IPS DF 6.9 (cell line): ENCODE results near the gene OIT3.

Source experiments
- DNase-seq: peaks from one replicate; pipeline ENCODE4 v3.0.0-alpha.2; 2013; ENCODE audit warnings: low read depth, low spot score
- H3K27ac ChIP-seq: one replicate; pipeline ENCODE4 v1.5.1; 2013; ENCODE audit warnings: low read length, control low read depth
- H3K27me3 ChIP-seq: 2 replicates; pipeline ENCODE4 v1.6.1; 2013; ENCODE audit warnings: mild to moderate bottlenecking, low read length; ENCODE audit not compliant: control insufficient read depth, insufficient read depth
- H3K36me3 ChIP-seq: 2 replicates; pipeline ENCODE4 v1.6.1; 2013; ENCODE audit warnings: low read length; ENCODE audit not compliant: control insufficient read depth, insufficient read depth
- H3K4me1 ChIP-seq: 2 replicates; pipeline ENCODE4 v1.6.1; 2013; ENCODE audit warnings: low read length; ENCODE audit not compliant: control insufficient read depth, insufficient read depth
- H3K4me3 ChIP-seq: 2 replicates; pipeline ENCODE4 v1.5.1; 2013; ENCODE audit warnings: mild to moderate bottlenecking, low read length
- H3K9me3 ChIP-seq: 2 replicates; pipeline ENCODE4 v1.6.1; 2013; ENCODE audit warnings: low read length, inconsistent platforms; ENCODE audit not compliant: control insufficient read depth, insufficient read depth
- WGBS: extraction: QIAGEN DNeasy Blood & Tissue Kit; methylation state at CpG from one replicate; pipeline ENCODE4 v1.1.7; 2013; ENCODE audit warnings: mixed read lengths, missing lambda C conversion rate; ENCODE audit not compliant: insufficient read length, insufficient coverage; 5-methylcytosine and 5-hydroxymethylcytosine counted together

Gene OIT3

GRCh38 chr10:72893136-72893798, at the start of gene OIT3:
Gene OIT3, plus strand, starts transcription at chr10:72893739. Its CDS starts 60 bp downstream, at chr10:72893799.
- no peaks in the 10 kb centered on the region for H3K27me3 ChIP-seq
- no peak for DNase-seq
- whole genome bisulfite sequencing, result no CpG with 5 or more reads among the region's 4 CpGs
- H3K27ac ChIP-seq, result no peak within 1 kb of the TSS
- H3K36me3 ChIP-seq, result peaks cover 2% of the 10 kb centered on the region; the same call in 1 of the 2 replicates
- H3K9me3 ChIP-seq, result no peaks in the 10 kb centered on the region
- H3K4me1 ChIP-seq, result no peaks in the 10 kb centered on the region
- no peak within 1 kb of the TSS for H3K4me3 ChIP-seq

DNA sequence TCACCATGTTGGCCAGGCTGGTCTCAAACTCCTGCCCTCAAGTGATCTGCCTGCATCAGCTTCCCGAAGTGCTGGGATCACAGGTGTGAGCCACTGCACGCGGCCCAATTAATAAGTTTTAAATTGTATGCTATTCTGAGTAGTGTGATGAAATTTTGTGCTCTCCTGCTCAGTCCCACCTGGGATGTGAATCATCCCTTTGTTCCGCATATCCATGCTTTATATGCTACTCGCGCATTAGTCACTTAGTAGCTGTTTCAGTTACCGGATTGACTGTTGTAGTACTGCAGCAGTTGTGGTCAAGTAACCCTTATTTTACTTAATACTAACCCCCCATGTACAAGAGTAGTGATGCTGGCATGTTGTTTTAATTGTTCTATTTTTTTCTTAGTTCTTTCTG, 47.3 kb upstream of the OIT3 start:
- DNase-seq, result no peak
- Histone ChIP-seq H3K36me3 (no peaks in the 10 kb centered on the region), H3K4me3 (no peak overlapping the region), H3K4me1 (no peaks in the 10 kb centered on the region), H3K27ac (no peak overlapping the region), H3K9me3 (no peaks in the 10 kb centered on the region), H3K27me3 (no peaks in the 10 kb centered on the region)
- WGBS, result no CpG with 5 or more reads among the region's 7 CpGs

DNA sequence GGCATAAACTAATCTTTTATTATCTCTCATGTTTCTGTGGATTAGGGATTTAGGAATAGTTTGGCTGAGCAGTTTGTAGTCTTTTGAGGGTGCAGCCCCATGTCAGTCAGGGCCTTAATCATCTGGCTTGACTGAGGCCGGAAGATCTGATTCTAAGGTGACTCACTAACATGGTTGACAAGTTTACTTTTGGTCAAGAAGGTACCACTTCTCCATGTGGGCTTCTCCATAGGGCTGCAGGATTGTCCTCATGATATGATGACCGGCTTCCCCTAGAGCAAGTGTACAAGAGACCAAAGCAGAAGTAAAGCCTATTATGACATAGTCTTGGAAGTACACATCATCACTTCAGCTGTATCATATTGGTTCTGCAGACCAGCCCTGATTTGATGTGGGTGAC, 45.9 kb upstream of the OIT3 start:
- H3K9me3 ChIP-seq, result no peaks in the 10 kb centered on the region
- WGBS, result no CpG with 5 or more reads among the region's 2 CpGs
- H3K4me3 ChIP-seq, result no peak overlapping the region
- no peaks in the 10 kb centered on the region for H3K4me1 ChIP-seq
- no peaks in the 10 kb centered on the region for H3K36me3 ChIP-seq
- DNase-seq, result no peak
- no peak overlapping the region for H3K27ac ChIP-seq
- no peaks in the 10 kb centered on the region for H3K27me3 ChIP-seq

DNA sequence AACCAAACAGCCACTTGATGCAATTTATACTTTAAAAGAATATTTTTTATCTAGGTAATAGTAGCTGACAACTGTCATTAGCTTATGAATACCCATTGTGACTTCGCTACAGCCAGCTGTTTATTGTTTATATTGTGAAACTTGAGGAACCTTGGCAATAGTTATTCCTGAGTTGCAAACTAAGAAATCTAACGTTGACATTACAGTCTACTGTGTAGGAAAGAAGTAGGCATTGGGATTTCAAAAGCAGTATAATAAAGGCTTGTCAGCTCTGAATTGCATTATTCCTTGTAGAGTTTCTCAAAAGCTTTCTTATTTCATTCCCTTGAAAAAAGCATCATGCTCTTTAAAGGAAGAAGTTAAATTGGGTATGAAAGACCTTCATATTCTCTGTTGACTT, 42.7 kb upstream of the OIT3 start:
- Histone ChIP-seq H3K27me3 (no peaks in the 10 kb centered on the region), H3K36me3 (no peaks in the 10 kb centered on the region), H3K9me3 (no peaks in the 10 kb centered on the region), H3K27ac (no peak overlapping the region), H3K4me3 (no peak overlapping the region), H3K4me1 (no peaks in the 10 kb centered on the region)
- no CpG with 5 or more reads among the region's 2 CpGs for WGBS
- DNase-seq, result no peak

- no peaks in the 10 kb centered on the region for H3K9me3 ChIP-seq
- H3K36me3 ChIP-seq, result no peaks in the 10 kb centered on the region
- DNase-seq, result no peak
- H3K27ac ChIP-seq, result no peak overlapping the region
- H3K4me3 ChIP-seq, result no peak overlapping the region
- no peaks in the 10 kb centered on the region for H3K4me1 ChIP-seq
- no CpG with 5 or more reads among the region's 1 CpG for WGBS
- no peaks in the 10 kb centered on the region for H3K27me3 ChIP-seq
Observed at GRCh38 chr10:72851509-72851908, 42.0 kb upstream of the OIT3 start.

- WGBS, result no CpG with 5 or more reads among the region's 2 CpGs
- DNase-seq, result no peak
- Histone ChIP-seq H3K4me3 (no peak overlapping the region), H3K4me1 (no peaks in the 10 kb centered on the region), H3K27ac (no peak overlapping the region), H3K36me3 (no peaks in the 10 kb centered on the region), H3K9me3 (no peaks in the 10 kb centered on the region), H3K27me3 (no peaks in the 10 kb centered on the region)
Observed at GRCh38 chr10:72852508-72852907, 41.0 kb upstream of the OIT3 start.

- no peaks in the 10 kb centered on the region for H3K36me3 ChIP-seq
- no peaks in the 10 kb centered on the region for H3K4me1 ChIP-seq
- DNase-seq, result no peak
- H3K9me3 ChIP-seq, result no peaks in the 10 kb centered on the region
- no peak overlapping the region for H3K4me3 ChIP-seq
- H3K27me3 ChIP-seq, result no peaks in the 10 kb centered on the region
- H3K27ac ChIP-seq, result no peak overlapping the region
Observed at GRCh38 chr10:72855129-72855528, 38.4 kb upstream of the OIT3 start.

- no CpG with 5 or more reads among the region's 2 CpGs for WGBS
- no peaks in the 10 kb centered on the region for H3K27me3 ChIP-seq
- H3K4me1 ChIP-seq, result no peaks in the 10 kb centered on the region
- H3K9me3 ChIP-seq, result no peaks in the 10 kb centered on the region
- DNase-seq, result no peak
- H3K4me3 ChIP-seq, result no peak overlapping the region
- H3K36me3 ChIP-seq, result no peaks in the 10 kb centered on the region
- no peak overlapping the region for H3K27ac ChIP-seq
Observed at GRCh38 chr10:72855790-72856189, 37.7 kb upstream of the OIT3 start.

DNA sequence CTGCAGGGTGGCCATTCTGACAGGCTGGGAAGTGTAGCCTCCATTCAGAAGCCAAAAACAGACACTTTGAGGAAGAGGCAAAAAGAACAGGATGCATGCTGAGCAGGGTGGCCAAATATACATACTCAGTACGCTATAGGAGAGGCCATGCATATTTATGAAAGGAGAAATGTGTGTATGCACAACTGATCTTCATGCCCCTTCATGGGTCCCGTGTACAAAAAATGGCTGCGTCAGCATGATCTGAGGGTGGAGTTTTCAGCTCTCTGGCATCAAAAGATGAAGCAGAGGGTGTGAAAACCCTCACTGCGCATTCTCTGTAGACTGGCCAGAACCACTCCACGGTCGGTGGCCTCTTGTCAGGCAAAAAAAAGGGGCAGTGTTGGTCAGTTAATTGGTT, 35.5 kb upstream of the OIT3 start:
- H3K4me3 ChIP-seq, result no peak overlapping the region
- H3K9me3 ChIP-seq, result no peaks in the 10 kb centered on the region
- no peak for DNase-seq
- no CpG with 5 or more reads among the region's 6 CpGs for WGBS
- no peaks in the 10 kb centered on the region for H3K4me1 ChIP-seq
- no peaks in the 10 kb centered on the region for H3K36me3 ChIP-seq
- H3K27ac ChIP-seq, result no peak overlapping the region
- H3K27me3 ChIP-seq, result no peaks in the 10 kb centered on the region

GRCh38 chr10:72862957-72863356, 30.6 kb upstream of the OIT3 start:
- H3K27ac ChIP-seq, result no peak overlapping the region
- no CpG with 5 or more reads among the region's 2 CpGs for WGBS
- H3K4me3 ChIP-seq, result no peak overlapping the region
- no peaks in the 10 kb centered on the region for H3K27me3 ChIP-seq
- no peaks in the 10 kb centered on the region for H3K9me3 ChIP-seq
- DNase-seq, result no peak
- no peaks in the 10 kb centered on the region for H3K4me1 ChIP-seq
- no peaks in the 10 kb centered on the region; the same call in 1 of the 2 replicates for H3K36me3 ChIP-seq
